GM21529 (cell line): Measurements from ENCODE around the gene PRCP.
A peak's percentile ranks its signal among the peaks of the same experiment; 100 is the strongest.

Experiments
- ATAC-seq: cut with Tn5 transposase; IDR thresholded peaks from one replicate; pipeline ENCODE4 v1.9.1; 2021; ENCODE audit not compliant: unreplicated experiment

PRCP gene

GRCh38 chr11:82790723-82791484, 109.3 kb downstream of the PRCP start:
- ATAC-seq: no peak

- ATAC-seq: no peak
These were observed 112.2 kb downstream of the PRCP start for GRCh38 chr11:82787981-82788380.

DNA sequence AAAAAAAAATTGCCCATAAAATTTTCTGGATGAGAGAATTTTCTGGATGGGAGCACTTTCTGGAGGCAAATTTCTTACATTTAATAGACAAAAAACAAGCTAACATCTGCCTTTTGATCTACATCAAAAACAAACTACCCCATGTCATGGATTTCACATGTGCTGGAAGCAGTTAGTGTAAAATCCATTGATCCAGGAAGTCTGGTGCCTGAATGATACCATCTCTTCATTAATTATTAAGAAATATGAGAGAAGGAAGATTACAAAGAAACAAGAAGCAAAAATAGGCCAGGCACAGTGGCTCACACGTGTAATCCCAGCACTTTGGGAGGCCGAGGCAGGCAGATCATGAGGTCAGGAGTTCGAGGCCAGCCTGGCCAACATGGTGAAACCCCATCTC, 113.4 kb downstream of the PRCP start:
- ATAC-seq: no peak

GRCh38 chr11:82786001-82786400, 114.2 kb downstream of the PRCP start:
- ATAC-seq: no peak

- no peak for ATAC-seq
These were observed 117.3 kb downstream of the PRCP start for GRCh38 chr11:82782825-82783374.

DNA sequence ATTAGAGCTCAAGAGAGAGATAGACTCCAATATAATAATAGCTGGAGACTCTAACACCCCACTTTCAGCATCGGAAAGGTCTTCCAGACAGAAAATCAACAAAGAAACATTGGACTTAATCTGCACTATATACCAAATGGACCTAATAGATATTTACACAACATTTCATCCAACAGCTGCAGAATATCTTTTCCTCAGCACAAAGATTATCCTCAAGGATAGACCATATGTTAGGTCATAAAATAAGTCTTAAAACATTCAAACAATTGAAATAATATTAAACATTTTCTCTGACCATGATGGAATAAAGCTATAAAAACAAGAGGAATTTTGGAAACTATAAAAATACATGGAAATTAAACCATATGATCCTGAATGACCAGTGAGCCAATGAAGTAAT, 121.5 kb downstream of the PRCP start:
- no peak for ATAC-seq

- no peak for ATAC-seq
These were observed 123.9 kb downstream of the PRCP start for GRCh38 chr11:82776377-82776776.

DNA sequence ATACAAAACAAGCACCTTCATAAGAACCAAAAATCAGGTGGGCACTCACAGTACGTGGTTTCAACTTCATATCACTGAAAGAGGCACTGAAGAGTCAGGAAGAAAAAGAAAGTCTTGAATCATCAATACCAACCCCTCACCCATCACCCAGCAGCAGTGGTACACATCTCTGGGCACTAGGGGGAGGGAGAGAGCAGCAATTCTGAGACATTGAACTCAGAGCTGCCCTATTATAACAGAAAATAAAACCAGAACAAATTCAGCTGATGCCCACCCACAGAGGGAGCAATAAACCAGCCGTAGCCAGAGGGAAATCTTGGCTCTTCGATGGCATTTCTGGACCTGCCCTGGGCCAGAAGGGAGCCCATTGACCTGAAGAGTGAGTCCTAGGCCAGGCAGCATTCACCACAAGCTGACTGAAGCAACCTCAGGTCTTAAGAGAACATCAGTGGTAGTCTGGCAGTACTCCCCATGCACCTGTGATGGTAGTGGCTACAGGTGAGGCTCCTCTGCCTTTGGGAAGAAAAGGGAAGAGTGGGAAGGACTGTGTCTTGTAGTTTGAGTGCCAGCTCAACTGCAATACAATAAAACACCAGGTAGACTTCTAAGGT, 124.4 kb downstream of the PRCP start:
- ATAC-seq: peak; percentile 99

DNA sequence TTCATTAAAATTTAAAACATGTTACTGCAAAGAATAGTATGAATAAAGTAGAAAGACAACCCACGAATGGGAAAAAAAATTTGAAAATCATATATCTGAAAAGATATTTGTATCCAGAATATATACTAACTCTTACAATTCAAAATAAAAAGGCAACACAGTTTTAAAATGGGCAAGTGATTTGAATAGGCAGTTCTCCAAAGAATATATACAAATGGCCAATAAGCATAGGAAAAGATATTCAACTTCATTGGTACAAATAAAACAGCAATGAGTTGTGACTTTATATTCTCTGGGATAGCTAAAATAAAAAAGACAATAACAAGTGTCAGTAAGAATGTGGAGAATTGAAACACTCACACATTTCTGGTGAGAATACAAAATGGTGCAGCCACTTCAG, 125.0 kb downstream of the PRCP start:
- ATAC-seq: no peak
